Tibial nerve (tissue), 4 donors: ENCODE data around the gene SMIM22. TPM values are rescaled to one million over a fixed set of nuclear protein-coding genes. Genes with fewer than 3 reads are reported as not detected.
"Not testable (repeated sequence)": the region's sequence is repeated elsewhere in the genome, so short reads cannot be mapped to it uniquely, and the experiment has no call there.

Source experiments
- DNase-seq, 2 donors: peaks; one replicate each; pipeline ENCODE4 v3.0.0-alpha.2; 2019; ENCODE audit warnings: low spot score in 2 of 2
- H3K27ac ChIP-seq, 4 donors: fragments of 200-600 bp; sonication (generic) in 3 of 4; one replicate each; pipeline ENCODE4 v1.5.1; 2017 to 2019; ENCODE audit warnings: mild to moderate bottlenecking in 1 of 4
- H3K27me3 ChIP-seq, 2 donors: fragments of 200-600 bp; sonication (generic) in 1 of 2; one replicate each; pipeline versions ENCODE4 v1.5.1 to v1.6.0; 2017 to 2019
- H3K36me3 ChIP-seq, 3 donors: fragments of 200-600 bp; sonication (generic); one replicate each; pipeline ENCODE4 v1.5.1; 2018 to 2019
- H3K4me1 ChIP-seq, 4 donors: fragments of 200-600 bp; sonication (generic) in 3 of 4; one replicate each; pipeline ENCODE4 v1.5.1; 2017 to 2019
- H3K4me3 ChIP-seq, 4 donors: fragments of 200-600 bp; sonication (generic) in 3 of 4; one replicate each; pipeline ENCODE4 v1.5.1; 2017 to 2019; ENCODE audit warnings: mild to moderate bottlenecking in 1 of 4, moderate library complexity in 1 of 4
- H3K9me3 ChIP-seq, 4 donors: fragments of 200-600 bp; sonication (generic) in 3 of 4; one replicate each; pipeline ENCODE4 v1.5.1; 2017 to 2019
- EP300 ChIP-seq, 2 donors: sonication (generic); formaldehyde crosslinking; IDR thresholded peaks; one replicate each; pipeline ENCODE4 v1.6.1; 2017; ENCODE audit warnings: antibody characterized with exemption in 2 of 2, mild to moderate bottlenecking in 1 of 2
- POLR2A ChIP-seq, 2 donors: fragments of 450-650 bp; IDR thresholded peaks; one replicate each; pipeline ENCODE4 v1.6.1; 2017; ENCODE audit warnings: antibody characterized with exemption in 2 of 2, mild to moderate bottlenecking in 2 of 2, moderate library complexity in 2 of 2
- WGBS, 2 donors: methylation state at CpG; one replicate each; pipeline ENCODE4 v1.1.5; 2018; 5-methylcytosine and 5-hydroxymethylcytosine counted together
- total RNA-seq, 4 donors: library from RNA; depleted of rRNA; stranded (reverse); fragments of >200 nt; gene quantifications; one replicate each; pipeline ENCODE4 v1.1.0, GENCODE V29; 2016
- TF ChIP-seq, protein P1 (sequence below), 5 experiments: fragments of 200-600 bp in 3 of 5; fragments of 450-650 bp in 2 of 5; sonication (generic) in 3 of 5; IDR thresholded peaks; one replicate each; pipeline ENCODE4 v1.5.1; 2016 to 2019; ENCODE audit warnings: antibody characterized with exemption in 5 of 5, mild to moderate bottlenecking in 3 of 5, moderate library complexity in 2 of 5

SMIM22 gene
- total RNA-seq, 4 donors from 2014 or later, result not detected

DNA sequence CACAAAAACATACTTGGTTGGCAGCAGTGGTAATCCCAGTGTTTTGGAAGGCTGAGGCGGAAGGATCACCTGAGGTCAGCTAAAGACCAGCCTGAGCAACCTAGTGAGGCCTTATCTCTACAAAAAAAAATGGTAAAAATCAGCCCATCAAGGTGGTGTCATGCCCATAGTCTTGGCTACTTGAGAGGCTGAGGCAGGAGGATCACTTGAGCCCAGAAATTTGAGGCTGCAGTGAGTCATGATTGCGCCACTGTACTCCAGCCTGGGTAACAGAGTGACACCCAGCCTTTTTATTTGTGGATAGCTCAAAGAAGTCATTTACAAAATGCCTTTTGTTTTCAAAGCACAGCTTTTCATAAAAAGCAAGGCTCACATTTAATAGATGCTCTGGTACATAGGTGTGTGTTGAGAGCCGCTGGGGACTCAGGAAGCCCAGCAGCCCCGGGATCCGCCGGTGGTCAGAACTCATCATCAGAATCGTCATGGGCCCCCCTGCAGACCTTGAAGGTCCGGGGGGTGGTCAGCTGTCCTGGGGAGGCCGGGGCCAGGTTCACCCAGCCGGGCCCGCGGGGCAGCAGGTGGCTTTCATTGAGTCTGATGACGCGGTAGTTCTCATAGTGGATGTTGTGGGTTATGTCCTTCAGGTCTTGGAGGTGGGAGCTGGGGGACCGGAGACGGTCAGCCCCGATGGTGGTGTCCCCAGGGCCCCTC, 17.7 kb upstream of the SMIM22 start:
- DNase-seq, result no peak
- TF ChIP-seq POLR2A (IDR thresholded peaks at IDR 0.05), result no peak
- WGBS, 2 donors, result 78 to 85% methylated on average over 12 to 17 of the region's 17 CpGs
- no peak overlapping the region for H3K27ac ChIP-seq
- no peaks in the 10 kb centered on the region for H3K9me3 ChIP-seq
- no peaks in the 10 kb centered on the region for H3K4me1 ChIP-seq
- no peaks in the 10 kb centered on the region for H3K36me3 ChIP-seq
- H3K27me3 ChIP-seq, result no peaks in the 10 kb centered on the region
- no peak overlapping the region for H3K4me3 ChIP-seq

DNA sequence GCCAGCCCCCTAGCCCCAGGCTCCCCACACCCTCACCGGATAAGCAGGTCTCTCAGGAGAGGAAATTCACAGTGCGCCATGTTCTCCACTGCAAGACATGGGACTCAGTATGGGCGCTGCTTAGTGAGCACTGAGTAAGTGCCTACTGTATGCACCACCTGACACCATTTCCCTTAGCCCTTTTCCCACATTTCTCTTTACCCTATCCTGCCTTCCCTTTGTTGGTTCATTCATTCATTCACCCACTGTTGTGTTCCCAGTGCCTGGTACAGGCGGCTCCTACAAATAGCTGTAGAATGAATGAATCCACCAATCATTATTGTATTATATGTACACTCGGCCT, 17.1 kb upstream of the SMIM22 start:
- no peak for DNase-seq
- no peaks in the 10 kb centered on the region for H3K27me3 ChIP-seq
- no peaks in the 10 kb centered on the region for H3K36me3 ChIP-seq
- H3K4me3 ChIP-seq, result no peak overlapping the region
- WGBS, 2 donors, result 86 to 91% methylated on average over 5 of the region's 5 CpGs
- TF ChIP-seq, protein P1, sequence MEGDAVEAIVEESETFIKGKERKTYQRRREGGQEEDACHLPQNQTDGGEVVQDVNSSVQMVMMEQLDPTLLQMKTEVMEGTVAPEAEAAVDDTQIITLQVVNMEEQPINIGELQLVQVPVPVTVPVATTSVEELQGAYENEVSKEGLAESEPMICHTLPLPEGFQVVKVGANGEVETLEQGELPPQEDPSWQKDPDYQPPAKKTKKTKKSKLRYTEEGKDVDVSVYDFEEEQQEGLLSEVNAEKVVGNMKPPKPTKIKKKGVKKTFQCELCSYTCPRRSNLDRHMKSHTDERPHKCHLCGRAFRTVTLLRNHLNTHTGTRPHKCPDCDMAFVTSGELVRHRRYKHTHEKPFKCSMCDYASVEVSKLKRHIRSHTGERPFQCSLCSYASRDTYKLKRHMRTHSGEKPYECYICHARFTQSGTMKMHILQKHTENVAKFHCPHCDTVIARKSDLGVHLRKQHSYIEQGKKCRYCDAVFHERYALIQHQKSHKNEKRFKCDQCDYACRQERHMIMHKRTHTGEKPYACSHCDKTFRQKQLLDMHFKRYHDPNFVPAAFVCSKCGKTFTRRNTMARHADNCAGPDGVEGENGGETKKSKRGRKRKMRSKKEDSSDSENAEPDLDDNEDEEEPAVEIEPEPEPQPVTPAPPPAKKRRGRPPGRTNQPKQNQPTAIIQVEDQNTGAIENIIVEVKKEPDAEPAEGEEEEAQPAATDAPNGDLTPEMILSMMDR (IDR thresholded peaks at IDR 0.05), result no peak
- TF ChIP-seq EP300 (IDR thresholded peaks at IDR 0.05) (no peak), POLR2A (IDR thresholded peaks at IDR 0.05) (no peak)
- no peaks in the 10 kb centered on the region for H3K4me1 ChIP-seq
- no peaks in the 10 kb centered on the region for H3K9me3 ChIP-seq
- no peak overlapping the region for H3K27ac ChIP-seq

DNA sequence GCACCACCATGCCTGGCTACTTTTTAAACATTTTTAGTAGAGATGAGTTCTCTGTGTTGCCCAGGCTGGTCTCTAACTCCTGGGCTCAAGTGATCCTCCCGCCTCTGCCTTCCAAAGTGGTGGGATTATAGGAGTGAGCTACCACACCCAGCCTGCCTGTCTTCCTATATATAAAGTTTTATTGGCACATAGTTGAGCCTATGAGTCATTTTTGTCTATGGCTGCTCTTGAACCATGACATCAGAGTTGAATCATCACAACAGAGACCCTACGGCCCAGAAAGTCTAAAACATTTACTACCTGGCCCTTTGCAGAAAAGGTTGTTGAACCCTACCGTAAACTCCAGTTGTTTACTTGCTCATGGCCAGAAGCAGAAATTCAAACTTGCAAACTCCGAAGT, 14.9 kb upstream of the SMIM22 start:
- Histone ChIP-seq H3K9me3 (no peaks in the 10 kb centered on the region), H3K27ac (no peak overlapping the region), H3K4me1 (no peaks in the 10 kb centered on the region), H3K27me3 (no peaks in the 10 kb centered on the region), H3K36me3 (no peaks in the 10 kb centered on the region), H3K4me3 (no peak overlapping the region)
- no peak for TF ChIP-seq EP300 (IDR thresholded peaks at IDR 0.05)
- no peak for TF ChIP-seq POLR2A (IDR thresholded peaks at IDR 0.05)
- TF ChIP-seq, protein P1 (IDR thresholded peaks at IDR 0.05), result no peak
- no peak for DNase-seq
- WGBS, 2 donors, result 77 to 81% methylated on average over 4 of the region's 4 CpGs

DNA sequence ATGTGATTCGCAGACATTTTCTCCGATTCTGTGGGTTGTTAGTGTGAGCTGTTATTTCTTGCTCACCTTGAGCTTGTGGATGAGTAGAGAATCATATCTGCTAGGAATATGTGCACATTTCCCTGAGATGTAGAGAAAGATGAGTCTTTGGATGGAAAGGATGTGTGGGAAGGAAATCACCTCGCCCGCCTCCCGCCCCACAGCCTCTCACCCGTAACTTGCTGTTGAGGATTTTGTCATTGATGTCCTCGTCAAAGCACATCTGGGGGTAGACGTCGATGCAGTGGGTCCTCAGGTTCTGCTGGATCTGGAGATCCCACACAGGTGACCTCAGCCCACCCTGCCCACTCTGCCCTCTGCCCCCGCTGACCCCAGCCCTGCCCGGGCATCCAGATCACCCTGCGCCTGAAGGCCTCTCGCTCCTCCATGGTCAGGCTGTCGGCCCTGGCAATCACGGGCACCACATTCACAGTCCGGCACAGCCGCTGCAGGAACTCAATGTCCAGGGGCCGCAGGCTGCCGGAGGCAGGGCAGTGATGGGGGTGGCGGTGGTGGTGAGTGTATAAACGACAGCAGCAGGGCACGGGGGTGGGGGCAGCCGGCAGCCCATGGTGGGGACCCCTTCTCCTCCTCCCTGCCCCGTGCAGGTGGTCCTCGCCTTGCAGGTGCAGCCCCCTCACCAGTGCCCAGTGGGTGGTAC, 11.8 kb upstream of the SMIM22 start:
- WGBS, 2 donors, result 83% methylated on average over 16 to 20 of the region's 25 CpGs

DNA sequence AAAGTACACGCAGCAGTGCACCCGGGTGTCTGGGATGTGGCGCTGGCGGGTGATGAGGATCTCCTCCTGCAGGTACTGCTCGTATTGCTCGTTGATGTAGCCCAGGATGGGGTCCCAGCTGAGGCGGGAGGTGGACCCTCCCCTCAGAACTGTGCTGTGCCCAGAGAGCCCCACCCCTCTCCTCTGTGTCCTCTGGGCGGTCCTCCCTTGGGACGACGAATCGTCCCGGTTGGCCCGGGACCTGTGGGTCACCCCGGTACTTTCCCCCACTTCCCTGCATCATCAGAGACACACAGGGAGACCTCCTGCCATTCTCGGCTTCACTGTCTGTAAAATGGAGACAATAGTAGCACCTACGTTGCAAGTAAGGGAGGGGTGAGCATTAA, 11.2 kb upstream of the SMIM22 start:
- H3K27ac ChIP-seq, result no peak overlapping the region
- TF ChIP-seq EP300 (IDR thresholded peaks at IDR 0.05), result no peak
- TF ChIP-seq, protein P1 (IDR thresholded peaks at IDR 0.05), result no peak
- no peak for TF ChIP-seq POLR2A (IDR thresholded peaks at IDR 0.05)
- DNase-seq, result no peak
- H3K4me1 ChIP-seq, result no peaks in the 10 kb centered on the region
- H3K4me3 ChIP-seq, result no peak overlapping the region
- H3K36me3 ChIP-seq, result no peaks in the 10 kb centered on the region
- 63 to 66% methylated on average over 12 to 16 of the region's 16 CpGs for WGBS, 2 donors
- H3K27me3 ChIP-seq, result no peaks in the 10 kb centered on the region
- H3K9me3 ChIP-seq, result no peaks in the 10 kb centered on the region

More for the DNA sequence above, 11.8 kb upstream of the SMIM22 start:
- DNase-seq, result no peak
- Histone ChIP-seq H3K36me3 (no peaks in the 10 kb centered on the region), H3K4me3 (no peak overlapping the region), H3K4me1 (no peaks in the 10 kb centered on the region), H3K9me3 (no peaks in the 10 kb centered on the region), H3K27ac (no peak overlapping the region), H3K27me3 (no peaks in the 10 kb centered on the region)
- TF ChIP-seq POLR2A (IDR thresholded peaks at IDR 0.05) (no peak), EP300 (IDR thresholded peaks at IDR 0.05) (no peak)
- TF ChIP-seq, protein P1 (IDR thresholded peaks at IDR 0.05), result no peak

DNA sequence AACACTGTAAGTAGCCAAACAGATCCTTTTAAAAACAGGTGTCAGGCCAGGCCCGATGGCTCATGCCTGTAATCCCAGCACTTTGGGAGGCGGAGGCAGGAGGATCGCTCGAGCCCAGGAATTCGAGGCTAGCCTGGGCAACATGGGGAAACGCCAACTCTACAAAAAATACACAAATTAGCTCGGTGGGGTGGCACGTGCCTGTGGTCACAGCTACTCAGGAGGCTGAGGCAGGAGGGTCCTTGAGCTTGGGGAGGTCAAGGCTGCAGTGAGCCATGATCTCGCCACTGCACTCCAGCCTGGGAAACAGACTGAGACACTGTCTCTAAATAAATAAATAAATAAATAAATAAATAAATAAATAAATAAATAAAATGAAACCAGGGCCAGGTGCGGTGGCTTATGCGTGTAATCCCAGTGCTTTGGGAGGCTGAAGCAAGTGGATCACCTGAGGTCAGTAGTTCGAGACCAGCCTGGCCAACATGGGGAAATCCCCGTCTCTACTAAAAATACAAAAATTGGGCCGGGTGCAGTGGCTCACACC, 10.7 kb upstream of the SMIM22 start:
- H3K36me3 ChIP-seq, H3K27me3 ChIP-seq, H3K4me1 ChIP-seq, H3K4me3 ChIP-seq, H3K27ac ChIP-seq, DNase-seq, H3K9me3 ChIP-seq: not testable (repeated sequence)
- WGBS, 2 donors, result 91 to 93% methylated on average over 14 of the region's 14 CpGs
